GM19043 (cell line): ENCODE measurements around the gene RBM20.
"Not testable (repeated sequence)": the region's sequence is repeated elsewhere in the genome, so short reads cannot be mapped to it uniquely, and the experiment has no call there.

ENCODE experiments used
- ATAC-seq: cut with Tn5 transposase; IDR thresholded peaks from one replicate; pipeline ENCODE4 v1.9.1; 2021; ENCODE audit warnings: low read depth; ENCODE audit not compliant: unreplicated experiment

RBM20 gene

DNA sequence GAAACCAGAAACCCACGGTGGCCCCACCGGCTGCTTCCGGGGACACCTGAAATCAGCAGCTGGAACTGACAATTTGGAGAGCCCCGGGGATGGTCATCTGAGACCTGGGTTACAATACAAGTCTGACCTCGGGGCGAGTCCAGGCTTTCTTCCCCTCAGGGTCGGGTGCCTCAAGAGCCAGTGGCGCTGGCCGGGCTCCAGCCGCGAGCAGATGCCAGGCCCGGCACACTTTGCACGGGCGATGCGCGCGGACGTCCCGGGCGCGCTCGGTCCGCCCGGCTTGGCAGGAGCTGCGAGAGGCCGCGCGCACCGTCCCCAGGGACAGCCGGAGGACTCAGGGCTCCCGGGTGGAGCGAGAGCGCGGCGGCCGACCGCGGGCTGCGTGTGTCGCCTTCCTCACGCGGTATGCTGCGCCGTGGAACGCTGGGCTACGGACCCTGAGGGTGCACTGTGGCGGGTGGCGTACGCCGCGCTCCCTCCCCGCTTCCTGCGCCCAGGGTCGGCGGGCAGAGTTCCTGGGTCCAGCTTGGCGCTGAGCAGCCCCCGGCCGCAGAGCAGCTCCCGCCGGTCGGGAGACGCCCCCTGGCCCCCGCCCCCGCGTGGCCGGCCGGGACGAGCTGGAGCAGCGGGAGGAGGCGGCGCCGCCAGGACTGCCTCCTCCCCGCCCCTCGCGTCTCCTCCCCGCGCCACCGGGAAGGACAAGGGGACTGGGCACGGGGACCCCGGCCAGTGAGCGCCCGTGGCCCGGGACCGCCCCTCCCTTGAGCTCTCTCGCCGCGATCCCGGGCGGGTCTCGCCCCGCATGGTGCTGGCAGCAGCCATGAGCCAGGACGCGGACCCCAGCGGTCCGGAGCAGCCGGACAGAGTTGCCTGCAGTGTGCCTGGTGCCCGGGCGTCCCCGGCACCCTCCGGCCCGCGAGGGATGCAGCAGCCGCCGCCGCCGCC, at the start of gene RBM20:
RBM20 (plus strand) TSS at position 684 of the 945 bp plus-strand sequence; CDS start at position 803, 119 bp downstream.
- ATAC-seq, result no peak

- no peak for ATAC-seq
These were observed 46.7 kb upstream of the RBM20 start for GRCh38 chr10:110597476-110597875.

DNA sequence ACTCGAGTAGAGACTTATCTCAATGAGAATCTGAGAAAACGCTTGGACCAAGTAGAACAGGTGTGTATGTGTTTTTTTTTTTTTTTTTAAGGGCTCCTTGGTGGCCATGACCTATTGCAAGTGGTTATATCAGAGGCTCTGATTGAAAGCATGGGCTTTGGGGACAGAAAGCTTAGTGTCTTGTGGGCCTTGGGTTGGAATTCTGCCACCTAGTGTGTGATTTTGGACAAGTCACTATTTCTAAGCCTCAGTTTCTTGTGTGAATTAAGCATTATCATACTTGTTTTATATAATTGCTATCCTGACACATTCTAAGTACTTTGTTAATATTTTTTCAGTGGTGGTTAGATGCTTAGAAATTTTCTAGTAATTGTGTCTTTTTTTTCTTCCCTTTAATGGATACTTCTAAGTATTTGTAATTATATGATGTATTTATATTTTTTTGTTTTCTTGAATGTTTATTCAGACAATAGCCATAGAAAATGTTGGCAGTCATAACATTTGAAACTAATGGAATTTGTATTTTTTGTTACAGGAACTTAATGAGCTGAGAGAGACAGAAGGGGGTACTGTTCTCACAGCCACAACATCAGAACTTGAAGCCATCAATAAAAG, 43.5 kb upstream of the RBM20 start:
- ATAC-seq, result peak; percentile 87

DNA sequence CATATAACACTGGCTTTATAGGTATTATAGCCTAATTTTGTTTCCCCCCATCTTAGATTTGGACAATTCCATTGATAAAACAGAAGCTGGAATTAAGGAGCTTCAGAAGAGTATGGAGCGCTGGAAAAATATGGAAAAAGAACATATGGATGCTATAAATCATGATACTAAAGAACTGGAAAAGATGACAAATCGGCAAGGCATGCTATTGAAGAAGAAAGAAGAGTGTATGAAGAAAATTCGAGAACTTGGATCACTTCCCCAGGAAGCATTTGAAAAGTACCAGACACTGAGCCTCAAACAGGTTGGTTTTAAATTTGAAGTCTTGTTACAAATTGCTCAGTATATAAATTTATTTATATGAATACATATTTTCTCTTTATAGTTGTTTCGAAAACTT, 42.6 kb upstream of the RBM20 start:
- no peak for ATAC-seq

GRCh38 chr10:110608087-110608486, 36.0 kb upstream of the RBM20 start:
- no peak for ATAC-seq

- no peak for ATAC-seq
These were observed 34.5 kb upstream of the RBM20 start for GRCh38 chr10:110609605-110610004.

GRCh38 chr10:110610308-110610774, 33.8 kb upstream of the RBM20 start:
- ATAC-seq, result no peak

DNA sequence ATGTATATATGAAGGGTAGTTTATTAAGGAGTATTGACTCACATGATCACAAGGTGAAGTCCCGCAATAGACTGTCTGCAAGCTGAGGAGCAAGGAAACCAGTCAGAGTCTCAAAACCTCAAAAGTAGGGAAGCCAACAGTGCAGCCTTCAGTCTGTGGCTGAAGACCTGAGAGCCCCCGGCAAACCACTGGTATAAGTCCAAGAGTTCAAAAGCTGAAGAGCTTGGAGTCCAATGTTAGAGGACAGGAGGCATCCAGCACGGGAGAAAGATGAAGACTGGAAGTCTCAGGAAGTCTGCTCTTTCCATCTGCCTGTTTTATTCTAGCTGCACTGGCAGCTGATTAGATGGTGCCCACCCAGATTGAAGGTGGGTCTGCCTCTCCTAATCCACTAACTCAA, 33.4 kb upstream of the RBM20 start:
- not testable (repeated sequence) for ATAC-seq

GRCh38 chr10:110612087-110612486, 32.0 kb upstream of the RBM20 start:
- ATAC-seq, result no peak

DNA sequence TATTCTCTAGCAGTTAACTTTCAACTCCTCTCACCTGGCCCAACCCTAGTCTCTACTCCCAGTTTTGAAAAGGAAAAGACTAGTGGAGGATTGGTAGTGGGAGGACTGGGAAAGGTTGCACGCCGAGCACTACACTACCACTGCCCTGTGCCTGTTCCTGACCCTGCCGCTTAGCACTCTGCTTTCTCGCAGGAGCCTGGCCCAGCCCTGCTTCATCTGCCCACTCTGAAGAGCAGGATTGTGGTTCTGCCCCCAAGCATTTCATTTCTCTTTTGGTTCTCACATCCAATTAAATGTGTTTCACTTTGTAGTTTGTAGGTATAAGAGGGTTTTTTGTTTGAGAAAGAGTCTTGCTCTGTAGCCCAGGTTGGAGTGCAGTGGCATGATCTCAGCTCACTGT, 31.5 kb upstream of the RBM20 start:
- ATAC-seq, result no peak

- no peak for ATAC-seq
These were observed 30.7 kb upstream of the RBM20 start for GRCh38 chr10:110613341-110613995.

DNA sequence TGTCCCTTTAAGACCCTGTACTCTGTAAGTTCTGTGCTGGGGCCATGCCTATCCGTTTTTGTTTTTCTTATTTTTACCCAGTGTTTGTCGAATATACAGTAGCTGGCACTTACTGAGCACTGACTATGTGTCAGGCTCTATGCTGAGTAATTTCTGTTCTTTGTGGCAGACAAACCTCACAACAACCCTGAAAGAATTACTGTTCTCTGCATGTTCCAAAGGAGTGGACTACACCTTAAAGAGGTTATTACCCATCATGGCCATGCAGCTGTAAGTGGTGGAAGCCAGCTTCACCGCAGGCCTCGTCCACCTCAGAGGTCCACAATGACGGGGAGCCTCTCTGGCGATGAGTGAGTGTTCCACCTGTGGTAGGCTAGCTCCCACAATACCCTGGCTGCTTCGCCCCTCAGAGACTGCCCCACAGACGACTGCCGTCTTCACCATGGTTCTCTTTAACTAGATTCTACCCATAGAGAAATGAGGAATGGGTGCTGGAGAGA, 30.1 kb upstream of the RBM20 start:
- no peak for ATAC-seq

- no peak for ATAC-seq
These were observed 28.9 kb upstream of the RBM20 start for GRCh38 chr10:110615057-110615747.

DNA sequence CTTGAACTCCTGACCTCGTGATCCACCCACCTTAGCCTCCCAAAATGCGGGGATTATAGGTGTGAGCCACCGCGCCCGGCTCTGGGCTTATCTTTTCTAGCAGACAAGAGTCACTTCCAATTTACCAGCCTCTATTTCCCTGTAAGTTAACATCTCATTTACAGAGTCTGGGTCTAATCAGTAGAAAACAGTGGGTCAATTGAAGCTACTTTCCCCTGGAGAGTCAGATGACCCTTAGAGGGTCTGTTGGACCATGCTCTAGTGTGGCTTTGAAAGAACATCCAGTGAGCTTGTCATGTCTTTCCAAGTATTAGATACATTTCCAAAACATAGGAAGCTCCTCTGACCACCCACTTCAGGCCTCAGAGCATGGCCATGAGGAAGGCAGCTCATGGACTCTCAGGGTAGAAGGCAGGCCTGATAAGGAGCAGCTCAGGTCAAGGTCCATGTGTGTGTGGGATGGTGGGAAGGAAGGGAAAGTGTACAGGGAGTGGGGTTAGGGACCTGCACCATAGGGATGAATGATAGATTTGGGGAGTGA, 27.6 kb upstream of the RBM20 start:
- ATAC-seq, result no peak

- ATAC-seq, result no peak
These were observed 26.5 kb upstream of the RBM20 start for GRCh38 chr10:110617425-110618229.

- no peak for ATAC-seq
These were observed 25.9 kb upstream of the RBM20 start for GRCh38 chr10:110618230-110618610.

GRCh38 chr10:110619514-110620397, 24.4 kb upstream of the RBM20 start:
- no peak for ATAC-seq

DNA sequence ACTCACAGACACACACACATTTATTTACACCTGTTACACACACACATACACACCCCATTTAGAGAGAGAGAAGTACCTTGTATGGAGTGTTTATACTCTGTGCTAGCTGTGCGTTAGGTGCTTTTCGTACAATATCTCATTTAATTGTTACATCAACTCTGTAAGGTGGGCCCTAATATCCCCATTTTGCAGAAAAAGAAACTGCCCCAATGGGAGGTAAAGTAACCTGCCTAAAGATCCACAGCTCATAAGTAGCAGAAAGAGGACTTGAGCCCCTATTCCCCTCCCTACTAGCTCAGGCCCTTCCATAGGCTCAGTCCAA, 23.8 kb upstream of the RBM20 start:
- ATAC-seq, result no peak

DNA sequence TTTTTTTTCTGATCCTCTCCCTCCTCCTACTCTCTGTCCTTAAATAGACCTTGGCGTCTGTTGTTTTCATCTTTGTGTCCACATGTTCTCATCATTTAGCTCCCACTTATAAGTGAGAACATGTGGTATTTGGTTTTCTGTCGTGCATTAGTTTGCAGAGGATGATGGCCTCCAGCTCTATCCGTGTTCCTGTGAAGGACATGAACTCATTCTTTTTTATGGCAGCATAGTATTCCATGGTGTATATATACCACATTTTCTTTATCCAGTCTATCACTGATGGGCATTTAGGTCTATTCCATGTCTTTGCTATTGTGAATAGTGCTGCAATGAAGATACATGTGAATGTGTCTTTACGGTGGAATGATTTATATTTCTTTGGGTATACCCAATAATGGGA, 20.8 kb upstream of the RBM20 start:
- ATAC-seq, result not testable (repeated sequence)
